Endodermal cell (in vitro differentiated cells): Measurements from ENCODE around the gene TSPAN18. TPM values are rescaled to one million over a fixed set of nuclear protein-coding genes. Genes with fewer than 3 reads are reported as not detected.

ENCODE experiments used
- DNase-seq: peaks from one replicate; pipeline ENCODE4 v3.0.0-alpha.2; 2017
- H3K27ac ChIP-seq: 2 replicates; pipeline ENCODE4 v1.5.1; 2013; ENCODE audit warnings: mild to moderate bottlenecking, low read depth, low read length, moderate library complexity
- H3K27me3 ChIP-seq: 2 replicates; pipeline ENCODE4 v1.6.1; 2013; ENCODE audit warnings: mild to moderate bottlenecking, low read length, moderate library complexity; ENCODE audit not compliant: insufficient read depth, control insufficient read depth, poor library complexity, severe bottlenecking
- H3K36me3 ChIP-seq: 2 replicates; pipeline ENCODE4 v1.7.0; 2013; ENCODE audit warnings: mild to moderate bottlenecking, low read length, moderate library complexity; ENCODE audit not compliant: control insufficient read depth, insufficient read depth
- H3K4me1 ChIP-seq: one replicate; pipeline ENCODE4 v1.7.0; 2013; ENCODE audit warnings: low read length; ENCODE audit not compliant: control insufficient read depth, insufficient read depth
- H3K4me3 ChIP-seq: 2 replicates; pipeline ENCODE4 v1.5.1; 2013; ENCODE audit warnings: mild to moderate bottlenecking, low read length, moderate library complexity
- H3K9ac ChIP-seq: 2 replicates; pipeline ENCODE4 v1.6.1; 2013; ENCODE audit warnings: mild to moderate bottlenecking, low read length, moderate library complexity; ENCODE audit not compliant: poor library complexity, severe bottlenecking; ENCODE audit errors: extremely low read depth
- H3K9me3 ChIP-seq: 2 replicates; pipeline ENCODE4 v1.6.1; 2013; ENCODE audit warnings: mild to moderate bottlenecking, low read length, moderate library complexity; ENCODE audit not compliant: control insufficient read depth
- H3K27ac Mint-ChIP-seq: 2 replicates; pipeline ENCODE4 v1.8.0; 2020; ENCODE audit warnings: mixed read lengths
- H3K27me3 Mint-ChIP-seq: 2 replicates; pipeline ENCODE4 v1.8.0; 2021; ENCODE audit warnings: mild to moderate bottlenecking, mixed read lengths; ENCODE audit not compliant: insufficient read depth
- H3K36me3 Mint-ChIP-seq: 2 replicates; pipeline ENCODE4 v1.8.0; 2020; ENCODE audit warnings: low read depth, mixed read lengths
- H3K4me1 Mint-ChIP-seq: 2 replicates; pipeline ENCODE4 v1.8.0; 2020; ENCODE audit warnings: mixed read lengths
- H3K4me3 Mint-ChIP-seq: 2 replicates; pipeline ENCODE4 v1.8.0; 2020; ENCODE audit warnings: mild to moderate bottlenecking, moderate library complexity, mixed read lengths
- H3K9me3 Mint-ChIP-seq: 2 replicates; pipeline ENCODE4 v1.8.0; 2020; ENCODE audit warnings: mild to moderate bottlenecking, mixed read lengths
- WGBS, 2 experiments: methylation state at CpG; one replicate each; pipeline versions ENCODE4 v1.1.5 to v1.1.7; 2013; ENCODE audit warnings: missing lambda C conversion rate in 2 of 2, mixed read lengths in 1 of 2; ENCODE audit not compliant: insufficient coverage in 1 of 2, insufficient read length in 1 of 2; 5-methylcytosine and 5-hydroxymethylcytosine counted together
- total RNA-seq, 2 donors: library from RNA; stranded (reverse); fragmentation: NEBNext Ultra II Directional in 1 of 2; extraction: Animal tissue kit (Norgen Biotek cat#: 25700) in 1 of 2; gene quantifications; 2 replicates in 1 of 2; 3 replicates in 1 of 2; pipeline ENCODE4 v1.2.1, GENCODE V29; 2021
- TF ChIP-seq, protein P1 (sequence below): fragments of 200-600 bp; sonication (generic); conservative IDR thresholded peaks from 2 replicates; pipeline ENCODE4 v1.5.0; 2021; ENCODE audit warnings: antibody characterized with exemption, mild to moderate bottlenecking

TSPAN18 gene
- total RNA-seq, 2 donors from 2014 or later: 28.0 to 28.7 TPM

DNA sequence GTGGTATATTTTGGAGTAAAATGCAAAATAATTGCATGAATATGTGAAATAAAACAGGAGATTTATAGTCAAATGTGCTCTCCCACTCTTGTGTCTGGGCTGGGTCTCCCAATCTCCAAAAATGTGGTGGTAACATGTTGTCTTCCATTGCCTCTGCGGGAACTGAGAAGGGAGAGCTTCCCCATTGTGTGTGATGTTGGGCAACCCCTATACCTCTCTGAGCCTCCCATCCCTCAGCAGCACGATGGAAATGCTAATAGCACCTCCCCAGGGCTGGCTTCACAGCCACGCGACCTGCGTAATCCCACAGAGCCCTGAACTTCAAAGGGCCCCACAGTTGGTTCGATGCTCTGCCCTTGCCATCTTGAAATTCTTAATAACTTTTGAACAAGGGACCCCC is 151.9 kb downstream of the TSPAN18 start:
- no peaks in the 10 kb centered on the region for H3K9me3 ChIP-seq
- Mint-ChIP-seq H3K4me3 (no peak overlapping the region), H3K4me1 (peaks cover 12% of the 10 kb centered on the region), H3K9me3 (no peaks in the 10 kb centered on the region), H3K27me3 (peaks cover 2% of the 10 kb centered on the region), H3K36me3 (no peaks in the 10 kb centered on the region), H3K27ac (no peak overlapping the region)
- H3K4me1 ChIP-seq: peaks cover 14% of the 10 kb centered on the region
- H3K27ac ChIP-seq: no peak overlapping the region
- WGBS, 2 experiments: 51 to 54% methylated on average over 6 of the region's 6 CpGs
- TF ChIP-seq, protein P1, sequence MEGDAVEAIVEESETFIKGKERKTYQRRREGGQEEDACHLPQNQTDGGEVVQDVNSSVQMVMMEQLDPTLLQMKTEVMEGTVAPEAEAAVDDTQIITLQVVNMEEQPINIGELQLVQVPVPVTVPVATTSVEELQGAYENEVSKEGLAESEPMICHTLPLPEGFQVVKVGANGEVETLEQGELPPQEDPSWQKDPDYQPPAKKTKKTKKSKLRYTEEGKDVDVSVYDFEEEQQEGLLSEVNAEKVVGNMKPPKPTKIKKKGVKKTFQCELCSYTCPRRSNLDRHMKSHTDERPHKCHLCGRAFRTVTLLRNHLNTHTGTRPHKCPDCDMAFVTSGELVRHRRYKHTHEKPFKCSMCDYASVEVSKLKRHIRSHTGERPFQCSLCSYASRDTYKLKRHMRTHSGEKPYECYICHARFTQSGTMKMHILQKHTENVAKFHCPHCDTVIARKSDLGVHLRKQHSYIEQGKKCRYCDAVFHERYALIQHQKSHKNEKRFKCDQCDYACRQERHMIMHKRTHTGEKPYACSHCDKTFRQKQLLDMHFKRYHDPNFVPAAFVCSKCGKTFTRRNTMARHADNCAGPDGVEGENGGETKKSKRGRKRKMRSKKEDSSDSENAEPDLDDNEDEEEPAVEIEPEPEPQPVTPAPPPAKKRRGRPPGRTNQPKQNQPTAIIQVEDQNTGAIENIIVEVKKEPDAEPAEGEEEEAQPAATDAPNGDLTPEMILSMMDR: no peak
- H3K4me3 ChIP-seq: no peak overlapping the region
- no peaks in the 10 kb centered on the region for H3K36me3 ChIP-seq
- no peak for DNase-seq
- H3K9ac ChIP-seq: no peak overlapping the region
- no peaks in the 10 kb centered on the region for H3K27me3 ChIP-seq

DNA sequence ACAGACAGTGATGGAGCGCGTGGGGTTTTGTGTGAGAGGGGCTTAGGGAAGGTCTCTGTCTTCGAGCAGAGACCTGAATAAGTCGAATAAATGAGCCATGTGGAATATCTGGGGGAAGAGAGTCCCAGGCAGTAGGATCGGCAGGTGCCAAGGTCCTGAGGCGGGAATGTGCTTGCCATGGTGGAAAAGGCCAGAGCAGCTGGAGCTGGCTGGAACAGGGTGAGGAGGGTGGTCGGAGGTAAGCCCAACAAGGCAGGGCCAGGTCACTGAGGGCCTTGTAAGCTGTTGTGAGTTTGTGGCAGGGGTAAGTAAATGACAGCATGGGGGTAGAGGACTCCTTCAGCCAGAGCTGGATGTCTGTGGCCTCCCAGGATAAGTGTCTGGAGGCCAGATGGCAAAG is 152.7 kb downstream of the TSPAN18 start:
- TF ChIP-seq, protein P1: no peak
- Mint-ChIP-seq H3K4me1 (peaks cover 12% of the 10 kb centered on the region), H3K36me3 (no peaks in the 10 kb centered on the region), H3K27ac (no peak overlapping the region), H3K27me3 (peaks cover 2% of the 10 kb centered on the region), H3K4me3 (no peak overlapping the region), H3K9me3 (no peaks in the 10 kb centered on the region)
- Histone ChIP-seq H3K9me3 (no peaks in the 10 kb centered on the region), H3K4me1 (peaks cover 14% of the 10 kb centered on the region), H3K9ac (no peak overlapping the region), H3K36me3 (no peaks in the 10 kb centered on the region), H3K27me3 (no peaks in the 10 kb centered on the region), H3K27ac (no peak overlapping the region), H3K4me3 (no peak overlapping the region)
- DNase-seq: no peak
- WGBS, 2 experiments: 89 to 95% methylated on average over 5 to 7 of the region's 7 CpGs

DNA sequence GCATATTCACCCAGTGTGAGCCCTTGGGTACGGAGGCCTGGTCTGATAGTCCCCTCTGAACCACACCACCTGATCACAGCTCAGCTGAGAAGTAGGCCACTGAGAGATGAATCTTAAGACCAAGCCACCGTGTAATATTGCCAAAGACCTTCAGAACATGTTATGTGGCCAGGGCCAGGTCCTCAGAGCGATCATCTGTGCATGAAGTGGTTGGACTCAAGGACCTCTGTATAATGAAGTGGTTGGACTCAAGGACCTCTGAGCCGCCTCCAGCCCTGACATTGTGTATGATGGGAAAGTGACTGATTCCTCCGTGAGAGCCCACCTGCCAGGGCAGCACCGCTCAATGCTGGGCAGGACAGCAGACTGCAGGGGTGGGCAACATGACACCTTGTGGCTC is 153.7 kb downstream of the TSPAN18 start:
- no peaks in the 10 kb centered on the region for H3K36me3 Mint-ChIP-seq
- no peak for DNase-seq
- TF ChIP-seq, protein P1: no peak
- Histone ChIP-seq H3K4me3 (no peak overlapping the region), H3K36me3 (no peaks in the 10 kb centered on the region), H3K9ac (no peak overlapping the region), H3K27me3 (no peaks in the 10 kb centered on the region), H3K27ac (no peak overlapping the region), H3K9me3 (no peaks in the 10 kb centered on the region), H3K4me1 (peaks cover 14% of the 10 kb centered on the region)
- no peaks in the 10 kb centered on the region for H3K9me3 Mint-ChIP-seq
- H3K4me1 Mint-ChIP-seq: peaks cover 15% of the 10 kb centered on the region
- WGBS, 2 experiments: 94 to 98% methylated on average over 4 to 6 of the region's 6 CpGs
- H3K27me3 Mint-ChIP-seq: peaks cover 2% of the 10 kb centered on the region
- no peak overlapping the region for H3K27ac Mint-ChIP-seq
- no peak overlapping the region for H3K4me3 Mint-ChIP-seq
